Pons (tissue), 1 donor: ENCODE measurements around the gene RAD51B.

Experiments
- DNase-seq: peaks from one replicate; pipeline ENCODE4 v3.0.0-alpha.2; 2016; ENCODE audit warnings: low spot score

Gene RAD51B

GRCh38 chr14:68728342-68729106 lies 908.9 kb downstream of the RAD51B start:
- DNase-seq: no peak

- DNase-seq: no peak
Measured at GRCh38 chr14:68729556-68729955, 910.0 kb downstream of the RAD51B start.

GRCh38 chr14:68730348-68730747 lies 910.8 kb downstream of the RAD51B start:
- no peak for DNase-seq

- DNase-seq: no peak
Measured at GRCh38 chr14:68730811-68731425, 911.3 kb downstream of the RAD51B start.

- DNase-seq: peak; percentile 75
Measured at GRCh38 chr14:68733086-68733914, 913.7 kb downstream of the RAD51B start.

GRCh38 chr14:68734231-68734732 lies 914.7 kb downstream of the RAD51B start:
- no peak for DNase-seq

- DNase-seq: no peak
Measured at GRCh38 chr14:68735856-68736255, 916.3 kb downstream of the RAD51B start.

- no peak for DNase-seq
Measured at GRCh38 chr14:68736471-68736871, 916.9 kb downstream of the RAD51B start.

- no peak for DNase-seq
Measured at GRCh38 chr14:68737086-68737485, 917.5 kb downstream of the RAD51B start.

GRCh38 chr14:68738559-68738958 lies 919.0 kb downstream of the RAD51B start:
- no peak for DNase-seq

- DNase-seq: no peak
Measured at GRCh38 chr14:68739701-68740100, 920.1 kb downstream of the RAD51B start.

- DNase-seq: no peak
Measured at GRCh38 chr14:68740788-68741476, 921.4 kb downstream of the RAD51B start.

- no peak for DNase-seq
Measured at GRCh38 chr14:68741477-68741791, 921.9 kb downstream of the RAD51B start.

GRCh38 chr14:68741839-68742470 lies 922.4 kb downstream of the RAD51B start:
- DNase-seq: peak; percentile 90

- DNase-seq: no peak
Measured at GRCh38 chr14:68744613-68745012, 925.0 kb downstream of the RAD51B start.

GRCh38 chr14:68747393-68747792 lies 927.8 kb downstream of the RAD51B start:
- no peak for DNase-seq

GRCh38 chr14:68748260-68748659 lies 928.7 kb downstream of the RAD51B start:
- no peak for DNase-seq

- no peak for DNase-seq
Measured at GRCh38 chr14:68748691-68749090, 929.1 kb downstream of the RAD51B start.

GRCh38 chr14:68749487-68750475 lies 930.2 kb downstream of the RAD51B start:
- DNase-seq: no peak

GRCh38 chr14:68752271-68753006 lies 932.9 kb downstream of the RAD51B start:
- no peak for DNase-seq
